Activated naive CD8-positive, alpha-beta T cell treated with anti-CD3 and anti-CD28 coated beads for 36 hours (primary cell): ENCODE results near the gene MAPK10. TPM values are rescaled to one million over a fixed set of nuclear protein-coding genes. Genes with fewer than 3 reads are reported as not detected.

Experiments
- DNase-seq: peaks from one replicate; pipeline ENCODE4 v3.0.0; 2021
- H3K27ac Mint-ChIP-seq: one replicate; pipeline ENCODE4 v1.8.0; 2022; ENCODE audit warnings: mild to moderate bottlenecking, moderate library complexity, mixed read lengths
- H3K27me3 Mint-ChIP-seq: one replicate; pipeline ENCODE4 v1.8.0; 2022; ENCODE audit warnings: mild to moderate bottlenecking, mixed read lengths
- H3K36me3 Mint-ChIP-seq: one replicate; pipeline ENCODE4 v1.8.0; 2021; ENCODE audit warnings: mild to moderate bottlenecking, mixed read lengths
- H3K4me1 Mint-ChIP-seq: one replicate; pipeline ENCODE4 v1.8.0; 2021; ENCODE audit warnings: mixed read lengths
- H3K4me3 Mint-ChIP-seq: one replicate; pipeline ENCODE4 v1.8.0; 2022; ENCODE audit warnings: mild to moderate bottlenecking, moderate library complexity, mixed read lengths
- H3K9me3 Mint-ChIP-seq: one replicate; pipeline ENCODE4 v1.8.0; 2022; ENCODE audit warnings: mixed read lengths
- total RNA-seq, 2 experiments: library from RNA; stranded (reverse); gene quantifications; one replicate each; pipeline ENCODE4 v1.2.3, GENCODE V29; 2021

MAPK10 gene
- total RNA-seq, 2 experiments from 2014 or later, result 0.29 TPM; not detected in 1

DNA sequence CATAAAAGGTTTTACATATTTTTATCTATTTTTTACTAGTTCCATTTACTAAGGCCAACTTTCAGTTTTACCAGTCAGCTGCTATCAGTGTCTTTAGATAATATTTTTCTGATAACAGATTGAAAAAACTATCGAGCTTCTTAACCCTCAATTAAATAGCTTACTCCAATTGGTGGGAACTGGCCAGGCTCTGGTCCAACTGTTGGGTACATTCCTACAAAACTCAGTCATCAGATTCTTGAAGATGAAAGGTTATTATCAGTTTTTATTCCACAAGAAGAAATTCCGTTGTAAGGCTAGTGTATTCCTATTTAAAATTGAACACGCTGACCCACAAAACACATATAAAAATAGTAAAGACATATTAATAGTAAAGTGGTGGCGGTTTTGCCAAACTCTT, 346.2 kb downstream of the MAPK10 start:
- no peak overlapping the region for H3K27ac Mint-ChIP-seq

DNA sequence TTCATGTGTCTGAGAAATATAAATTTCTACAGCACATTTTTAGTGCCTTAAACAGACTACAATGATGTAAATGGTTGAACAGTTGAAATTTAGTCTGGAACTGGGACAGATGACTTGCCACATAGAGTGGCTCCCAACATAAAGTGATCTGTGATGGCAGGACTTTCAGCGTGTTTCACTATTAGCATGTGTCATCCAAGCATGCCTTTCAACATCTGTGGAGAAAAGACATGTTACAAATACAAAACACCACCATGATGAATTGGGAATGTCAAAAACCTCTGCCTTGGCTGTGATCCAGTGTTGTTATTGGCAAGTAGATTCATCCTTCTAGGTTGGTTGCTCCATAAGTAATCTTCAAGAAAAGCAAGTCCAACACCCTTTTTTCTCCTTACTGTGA, 348.7 kb downstream of the MAPK10 start:
- no peaks in the 10 kb centered on the region for H3K36me3 Mint-ChIP-seq
- DNase-seq, result no peak
- H3K4me1 Mint-ChIP-seq, result no peaks in the 10 kb centered on the region
- no peaks in the 10 kb centered on the region for H3K9me3 Mint-ChIP-seq
- H3K27ac Mint-ChIP-seq, result no peak overlapping the region
- no peaks in the 10 kb centered on the region for H3K27me3 Mint-ChIP-seq
- no peak overlapping the region for H3K4me3 Mint-ChIP-seq

More for the DNA sequence above, 346.2 kb downstream of the MAPK10 start:
- Mint-ChIP-seq H3K9me3 (no peaks in the 10 kb centered on the region), H3K27me3 (no peaks in the 10 kb centered on the region), H3K36me3 (no peaks in the 10 kb centered on the region), H3K4me3 (no peak overlapping the region), H3K4me1 (no peaks in the 10 kb centered on the region)
- DNase-seq, result no peak

DNA sequence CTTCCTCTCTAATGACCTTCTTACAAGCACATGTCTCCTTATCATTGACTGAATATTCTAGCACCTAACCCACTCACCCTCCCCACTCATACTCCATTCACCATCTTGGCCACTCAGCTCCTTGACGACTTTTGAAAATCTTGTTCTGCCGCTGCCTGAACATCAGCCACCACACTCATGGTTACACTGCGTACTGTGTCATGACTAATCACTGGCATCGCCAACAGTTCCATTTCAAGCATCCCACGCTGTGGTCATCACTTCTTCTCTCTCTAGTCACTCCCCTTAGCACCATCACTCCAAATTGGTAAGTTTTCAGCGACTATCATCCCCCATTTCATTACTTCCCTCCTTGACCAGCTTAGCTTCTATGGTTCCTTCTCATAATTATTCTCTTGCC, 352.8 kb downstream of the MAPK10 start:
- Mint-ChIP-seq H3K4me3 (no peak overlapping the region), H3K27me3 (no peaks in the 10 kb centered on the region), H3K9me3 (no peaks in the 10 kb centered on the region), H3K27ac (no peak overlapping the region), H3K36me3 (no peaks in the 10 kb centered on the region), H3K4me1 (no peaks in the 10 kb centered on the region)
- no peak for DNase-seq

DNA sequence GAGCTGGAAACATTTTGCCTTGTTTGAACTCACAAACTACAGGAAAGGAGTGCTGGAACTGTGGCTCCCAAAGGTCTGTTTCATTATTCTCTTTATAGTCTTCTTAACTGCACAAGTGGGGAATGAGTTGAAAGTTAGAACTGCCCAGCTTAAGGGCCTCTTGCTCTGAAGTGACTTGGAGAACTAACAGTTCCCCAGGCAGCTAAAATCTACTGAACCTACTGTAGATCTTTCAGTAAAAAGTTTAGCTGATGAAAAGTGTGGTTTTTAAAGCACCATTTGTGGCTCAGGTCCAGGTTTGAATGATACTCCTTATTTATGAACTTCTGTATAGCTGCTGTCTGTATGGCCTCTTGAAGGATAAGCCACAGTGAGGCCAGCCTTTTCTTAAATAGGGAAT, 353.8 kb downstream of the MAPK10 start:
- no peak overlapping the region for H3K4me3 Mint-ChIP-seq
- H3K36me3 Mint-ChIP-seq, result no peaks in the 10 kb centered on the region
- no peak overlapping the region for H3K27ac Mint-ChIP-seq
- no peak for DNase-seq
- H3K27me3 Mint-ChIP-seq, result no peaks in the 10 kb centered on the region
- H3K4me1 Mint-ChIP-seq, result no peaks in the 10 kb centered on the region
- no peaks in the 10 kb centered on the region for H3K9me3 Mint-ChIP-seq

GRCh38 chr4:86004030-86004429, 355.8 kb downstream of the MAPK10 start:
- Mint-ChIP-seq H3K4me3 (no peak overlapping the region), H3K36me3 (no peaks in the 10 kb centered on the region), H3K4me1 (no peaks in the 10 kb centered on the region), H3K9me3 (no peaks in the 10 kb centered on the region), H3K27ac (no peak overlapping the region), H3K27me3 (no peaks in the 10 kb centered on the region)
- DNase-seq, result no peak

- H3K4me3 Mint-ChIP-seq, result no peak overlapping the region
- DNase-seq, result no peak
- H3K36me3 Mint-ChIP-seq, result no peaks in the 10 kb centered on the region
- no peak overlapping the region for H3K27ac Mint-ChIP-seq
- no peaks in the 10 kb centered on the region for H3K4me1 Mint-ChIP-seq
- no peaks in the 10 kb centered on the region for H3K27me3 Mint-ChIP-seq
- no peaks in the 10 kb centered on the region for H3K9me3 Mint-ChIP-seq
Observed at GRCh38 chr4:86001591-86001990, 358.3 kb downstream of the MAPK10 start.

DNA sequence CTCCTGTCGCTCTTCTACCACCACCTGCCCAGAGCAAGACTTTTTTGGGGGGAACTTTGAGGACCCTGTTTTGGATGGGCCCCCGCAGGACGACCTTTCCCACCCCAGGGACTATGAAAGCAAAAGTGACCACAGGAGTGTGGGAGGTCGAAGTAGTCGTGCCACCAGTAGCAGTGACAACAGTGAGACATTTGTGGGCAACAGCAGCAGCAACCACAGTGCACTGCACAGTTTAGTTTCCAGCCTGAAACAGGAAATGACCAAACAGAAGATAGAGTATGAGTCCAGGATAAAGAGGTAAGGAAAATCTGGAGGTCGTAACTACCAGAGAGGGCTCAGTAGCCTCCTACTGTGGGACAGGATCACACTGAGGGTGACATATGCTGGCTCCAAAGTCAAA, 364.5 kb downstream of the MAPK10 start:
- Mint-ChIP-seq H3K27ac (no peak overlapping the region), H3K36me3 (no peaks in the 10 kb centered on the region), H3K4me3 (no peak overlapping the region), H3K9me3 (no peaks in the 10 kb centered on the region), H3K27me3 (peaks cover 4% of the 10 kb centered on the region), H3K4me1 (peaks cover 4% of the 10 kb centered on the region)
- DNase-seq, result no peak

DNA sequence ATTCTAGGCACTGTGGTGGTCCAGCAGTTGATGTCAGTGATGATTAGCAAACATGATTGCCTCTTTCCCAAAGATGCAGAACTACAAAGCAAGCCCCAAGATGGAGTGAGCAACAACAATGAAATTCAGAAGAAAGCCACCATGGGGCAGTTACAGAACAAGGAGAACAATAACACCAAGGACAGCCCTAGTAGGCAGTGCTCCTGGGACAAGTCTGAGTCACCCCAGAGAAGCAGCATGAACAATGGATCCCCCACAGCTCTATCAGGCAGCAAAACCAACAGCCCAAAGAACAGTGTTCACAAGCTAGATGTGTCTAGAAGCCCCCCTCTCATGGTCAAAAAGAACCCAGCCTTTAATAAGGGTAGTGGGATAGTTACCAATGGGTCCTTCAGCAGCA, 365.3 kb downstream of the MAPK10 start:
- Mint-ChIP-seq H3K27me3 (peaks cover 4% of the 10 kb centered on the region), H3K4me3 (no peak overlapping the region), H3K36me3 (no peaks in the 10 kb centered on the region), H3K27ac (no peak overlapping the region), H3K4me1 (peaks cover 4% of the 10 kb centered on the region), H3K9me3 (no peaks in the 10 kb centered on the region)
- DNase-seq, result no peak

GRCh38 chr4:85993641-85994040, 366.2 kb downstream of the MAPK10 start:
- Mint-ChIP-seq H3K27ac (no peak overlapping the region), H3K27me3 (peaks cover 4% of the 10 kb centered on the region), H3K4me3 (no peak overlapping the region), H3K36me3 (no peaks in the 10 kb centered on the region), H3K4me1 (peaks cover 4% of the 10 kb centered on the region), H3K9me3 (no peaks in the 10 kb centered on the region)
- DNase-seq, result no peak

- no peak for DNase-seq
- H3K27ac Mint-ChIP-seq, result no peak overlapping the region
- no peaks in the 10 kb centered on the region for H3K9me3 Mint-ChIP-seq
- no peaks in the 10 kb centered on the region for H3K4me1 Mint-ChIP-seq
- no peaks in the 10 kb centered on the region for H3K36me3 Mint-ChIP-seq
- H3K27me3 Mint-ChIP-seq, result peaks cover 6% of the 10 kb centered on the region
- no peak overlapping the region for H3K4me3 Mint-ChIP-seq
Observed at GRCh38 chr4:85986266-85986665, 373.6 kb downstream of the MAPK10 start.

GRCh38 chr4:85979276-85979675, 380.6 kb downstream of the MAPK10 start:
- DNase-seq, result no peak
- H3K27ac Mint-ChIP-seq, result peak overlapping the region; percentile 4
- H3K9me3 Mint-ChIP-seq, result no peaks in the 10 kb centered on the region
- H3K27me3 Mint-ChIP-seq, result peaks cover 6% of the 10 kb centered on the region
- peaks cover 2% of the 10 kb centered on the region for H3K4me1 Mint-ChIP-seq
- no peak overlapping the region for H3K4me3 Mint-ChIP-seq
- H3K36me3 Mint-ChIP-seq, result no peaks in the 10 kb centered on the region

DNA sequence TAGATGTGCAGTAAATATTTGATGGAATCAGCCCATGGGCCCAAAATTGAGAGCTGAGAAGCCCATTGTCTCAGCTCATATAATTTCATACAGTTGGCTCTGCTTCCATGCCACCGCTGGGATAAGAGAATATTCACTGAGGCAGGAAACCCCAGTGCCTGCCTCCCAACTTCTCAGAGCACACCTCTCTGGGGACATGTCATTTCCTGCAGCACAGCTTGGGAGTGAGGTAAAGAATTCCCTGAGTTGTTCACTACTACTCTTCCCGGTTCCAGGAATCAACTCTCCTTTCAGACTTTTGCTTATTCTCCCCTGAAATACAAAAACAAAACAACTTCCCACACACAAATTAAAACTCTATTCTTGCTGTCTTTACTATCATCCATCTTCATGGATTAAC, 389.3 kb downstream of the MAPK10 start:
- Mint-ChIP-seq H3K27me3 (no peaks in the 10 kb centered on the region), H3K4me3 (no peak overlapping the region), H3K4me1 (no peaks in the 10 kb centered on the region), H3K9me3 (no peaks in the 10 kb centered on the region), H3K36me3 (no peaks in the 10 kb centered on the region), H3K27ac (no peak overlapping the region)
- DNase-seq, result no peak

- H3K4me1 Mint-ChIP-seq, result no peaks in the 10 kb centered on the region
- no peak overlapping the region for H3K27ac Mint-ChIP-seq
- H3K4me3 Mint-ChIP-seq, result no peak overlapping the region
- peaks cover 1% of the 10 kb centered on the region for H3K9me3 Mint-ChIP-seq
- no peaks in the 10 kb centered on the region for H3K36me3 Mint-ChIP-seq
- DNase-seq, result no peak
- no peaks in the 10 kb centered on the region for H3K27me3 Mint-ChIP-seq
Observed at GRCh38 chr4:85968945-85969819, 390.7 kb downstream of the MAPK10 start.

DNA sequence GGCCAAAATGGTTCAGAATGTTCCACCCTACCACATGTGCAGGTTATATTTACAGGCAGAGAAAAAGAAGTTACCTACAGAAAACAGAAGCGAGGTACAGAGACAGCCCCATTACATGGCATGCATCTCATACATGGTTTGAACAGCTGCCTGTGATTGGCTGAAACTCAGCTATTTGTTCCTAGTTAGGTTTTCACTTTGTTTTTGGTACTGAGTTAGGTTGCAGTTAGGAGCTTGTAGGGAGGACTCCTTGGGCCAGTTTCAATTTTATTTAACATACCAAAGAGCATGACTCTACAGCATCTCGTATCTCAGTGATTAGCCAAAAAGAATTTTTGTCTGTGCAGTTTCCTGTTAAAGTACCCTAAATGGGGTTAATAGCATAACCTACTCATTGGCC, 392.0 kb downstream of the MAPK10 start:
- no peak overlapping the region for H3K27ac Mint-ChIP-seq
- no peak overlapping the region for H3K4me3 Mint-ChIP-seq
- H3K4me1 Mint-ChIP-seq, result no peaks in the 10 kb centered on the region
- H3K27me3 Mint-ChIP-seq, result no peaks in the 10 kb centered on the region
- no peak for DNase-seq
- no peaks in the 10 kb centered on the region for H3K36me3 Mint-ChIP-seq
- peaks cover 1% of the 10 kb centered on the region for H3K9me3 Mint-ChIP-seq

- Mint-ChIP-seq H3K36me3 (no peaks in the 10 kb centered on the region), H3K4me1 (no peaks in the 10 kb centered on the region), H3K9me3 (peaks cover 1% of the 10 kb centered on the region), H3K27me3 (no peaks in the 10 kb centered on the region), H3K27ac (no peak overlapping the region), H3K4me3 (no peak overlapping the region)
- DNase-seq, result no peak
Observed at GRCh38 chr4:85966373-85966772, 393.5 kb downstream of the MAPK10 start.

GRCh38 chr4:85965529-85965928, 394.3 kb downstream of the MAPK10 start:
- no peaks in the 10 kb centered on the region for H3K27me3 Mint-ChIP-seq
- H3K4me3 Mint-ChIP-seq, result no peak overlapping the region

More at GRCh38 chr4:85965529-85965928, 394.3 kb downstream of the MAPK10 start:
- H3K27ac Mint-ChIP-seq, result no peak overlapping the region
- no peaks in the 10 kb centered on the region for H3K4me1 Mint-ChIP-seq
- no peak for DNase-seq
- H3K9me3 Mint-ChIP-seq, result peaks cover 1% of the 10 kb centered on the region
- H3K36me3 Mint-ChIP-seq, result no peaks in the 10 kb centered on the region
